ENCODE results near the gene CS.

DNA sequence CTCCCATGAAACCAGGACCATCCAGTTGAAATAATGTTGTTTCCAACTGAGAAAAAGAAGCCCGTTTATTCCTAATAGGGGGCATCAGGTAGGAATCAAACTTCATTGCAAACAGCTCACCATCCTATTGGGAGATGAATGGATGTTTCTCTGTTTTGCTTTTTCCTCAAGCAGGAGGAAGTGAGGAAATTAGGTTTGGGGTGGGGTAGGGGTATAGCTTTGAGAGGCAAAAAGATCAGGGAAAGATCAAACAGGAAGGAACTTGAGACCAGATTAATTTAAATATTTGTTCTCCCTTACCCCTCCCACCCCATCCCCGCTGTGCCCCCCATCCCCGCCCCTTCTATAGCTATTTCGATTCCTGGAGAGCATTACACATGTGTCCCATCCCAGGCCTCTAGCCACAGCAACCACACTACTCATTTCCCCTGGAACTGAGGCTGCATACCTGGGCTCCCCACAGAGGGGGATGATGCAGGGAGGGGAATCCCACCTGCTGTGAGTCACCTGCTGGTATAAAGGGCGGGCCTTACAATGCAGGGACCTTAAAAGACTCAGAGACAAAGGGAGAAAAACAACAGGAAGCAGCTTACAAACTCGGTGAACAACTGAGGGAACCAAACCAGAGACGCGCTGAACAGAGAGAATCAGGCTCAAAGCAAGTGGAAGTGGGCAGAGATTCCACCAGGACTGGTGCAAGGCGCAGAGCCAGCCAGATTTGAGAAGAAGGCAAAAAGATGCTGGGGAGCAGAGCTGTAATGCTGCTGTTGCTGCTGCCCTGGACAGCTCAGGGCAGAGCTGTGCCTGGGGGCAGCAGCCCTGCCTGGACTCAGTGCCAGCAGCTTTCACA is 38.4 kb upstream of the CS start, which contains the start of gene IL23A:
- no peak for TF ChIP-seq CTCF (IDR thresholded peaks at IDR 0.05)
- TF ChIP-seq POLR2A (IDR thresholded peaks at IDR 0.05), result no peak

Measured in testis (tissue), 2 donors.